Naive thymus-derived CD4-positive, alpha-beta T cell (primary cell): ENCODE measurements around the gene RNU1-4. TPM values are rescaled to one million over a fixed set of nuclear protein-coding genes. Genes with fewer than 3 reads are reported as not detected.
A peak's percentile ranks its signal among the peaks of the same experiment; 100 is the strongest.
"Not testable (repeated sequence)": the region's sequence is repeated elsewhere in the genome, so short reads cannot be mapped to it uniquely, and the experiment has no call there.

ENCODE experiments used
- ATAC-seq: fragments of 150-1000 bp; cut with Tn5 transposase; 2 replicates; pipeline ENCODE4 v1.10.0; 2021; ENCODE audit warnings: mild to moderate bottlenecking, moderate library complexity
- CTCF ChIA-PET: fragments of 350-600 bp; sonication (Branson Sonifier 250); formaldehyde crosslinking; loops from one replicate; lab custom pipeline; 2021; ENCODE audit warnings: antibody characterized with exemption; lab: Charles Lee
- POLR2A ChIA-PET: fragments of 350-600 bp; sonication (Branson Sonifier 250); formaldehyde crosslinking; loops from one replicate; lab custom pipeline; 2021; ENCODE audit warnings: antibody characterized with exemption, inconsistent platforms; lab: Charles Lee
- DNase-seq, 9 donors: peaks; one replicate each; pipeline versions ENCODE4 v3.0.0 to v3.0.0-alpha.2; 2020 to 2022; ENCODE audit warnings: mixed read lengths in 1 of 9
- H3K27ac ChIP-seq: one replicate; pipeline ENCODE4 v1.7.0; 2013; ENCODE audit warnings: mild to moderate bottlenecking, low read depth, low read length, moderate library complexity
- H3K27me3 ChIP-seq, 2 donors: one replicate each; pipeline ENCODE4 v1.7.0; 2013; ENCODE audit warnings: low read length in 2 of 2, mild to moderate bottlenecking in 2 of 2, moderate library complexity in 2 of 2; ENCODE audit not compliant: control insufficient read depth in 2 of 2, insufficient read depth in 2 of 2
- H3K36me3 ChIP-seq, 3 experiments: 1 replicate in 2 of 3; 2 replicates in 1 of 3; pipeline ENCODE4 v1.7.0; 2013; ENCODE audit warnings: low read length in 3 of 3, mild to moderate bottlenecking in 3 of 3, moderate library complexity in 1 of 3; ENCODE audit not compliant: insufficient read depth in 3 of 3, control insufficient read depth in 2 of 3
- H3K4me1 ChIP-seq, 2 donors: one replicate each; pipeline ENCODE4 v1.7.0; 2013; ENCODE audit warnings: low read length in 2 of 2, mild to moderate bottlenecking in 2 of 2, moderate library complexity in 1 of 2; ENCODE audit not compliant: control insufficient read depth in 2 of 2, insufficient read depth in 2 of 2
- H3K4me3 ChIP-seq: 2 replicates; pipeline ENCODE4 v1.7.0; 2013; ENCODE audit warnings: mild to moderate bottlenecking, low read length
- H3K9me3 ChIP-seq, 3 experiments: 1 replicate in 2 of 3; 2 replicates in 1 of 3; pipeline ENCODE4 v1.7.0; 2013; ENCODE audit warnings: low read length in 3 of 3; ENCODE audit not compliant: control insufficient read depth in 2 of 3
- H3K27ac Mint-ChIP-seq, 9 donors: one replicate each; pipeline ENCODE4 v1.8.0; 2020 to 2022; ENCODE audit warnings: mixed read lengths in 9 of 9, mild to moderate bottlenecking in 8 of 9, moderate library complexity in 5 of 9, inconsistent platforms in 2 of 9
- H3K27me3 Mint-ChIP-seq, 5 donors: one replicate each; pipeline ENCODE4 v1.8.0; 2021 to 2022; ENCODE audit warnings: mixed read lengths in 5 of 5, mild to moderate bottlenecking in 1 of 5
- H3K36me3 Mint-ChIP-seq, 5 donors: one replicate each; pipeline ENCODE4 v1.8.0; 2020 to 2022; ENCODE audit warnings: mixed read lengths in 5 of 5, mild to moderate bottlenecking in 3 of 5, inconsistent platforms in 1 of 5
- H3K4me1 Mint-ChIP-seq, 7 donors: one replicate each; pipeline ENCODE4 v1.8.0; 2020 to 2022; ENCODE audit warnings: mixed read lengths in 7 of 7, mild to moderate bottlenecking in 3 of 7, inconsistent platforms in 1 of 7
- H3K4me3 Mint-ChIP-seq, 10 donors: one replicate each; pipeline ENCODE4 v1.8.0; 2020 to 2022; ENCODE audit warnings: mild to moderate bottlenecking in 10 of 10, mixed read lengths in 10 of 10, moderate library complexity in 6 of 10, inconsistent platforms in 2 of 10
- H3K9me3 Mint-ChIP-seq, 11 donors: one replicate each; pipeline ENCODE4 v1.8.0; 2020 to 2022; ENCODE audit warnings: mixed read lengths in 11 of 11, mild to moderate bottlenecking in 4 of 11, inconsistent platforms in 1 of 11, moderate library complexity in 1 of 11
- intact Hi-C, 2 donors: fragments of 100-400 bp; cut with micrococcal nuclease; formaldehyde crosslinking; loops; one replicate each; pipeline ENCODE4 v1.15.1; 2023
- polyA plus RNA-seq, 2 donors: library from polyadenylated mRNA; unstranded; fragments of 300-500 nt; fragmentation: Illumina TruSeq; gene quantifications; one replicate each; pipeline ENCODE4 v1.2.3, GENCODE V29; 2021
- total RNA-seq, 6 experiments: library from RNA in 5 of 6; stranded (reverse) in 5 of 6; gene quantifications; 1 replicate in 5 of 6; 2 replicates in 1 of 6; pipeline ENCODE4 v1.2.3 and lab custom pipeline; 2021 to 2026

Gene RNU1-4
- total and polyA plus RNA-seq, 7 experiments from 2014 or later, result 2,341 to 4,458 (median 3,337) TPM; not detected in 2

DNA sequence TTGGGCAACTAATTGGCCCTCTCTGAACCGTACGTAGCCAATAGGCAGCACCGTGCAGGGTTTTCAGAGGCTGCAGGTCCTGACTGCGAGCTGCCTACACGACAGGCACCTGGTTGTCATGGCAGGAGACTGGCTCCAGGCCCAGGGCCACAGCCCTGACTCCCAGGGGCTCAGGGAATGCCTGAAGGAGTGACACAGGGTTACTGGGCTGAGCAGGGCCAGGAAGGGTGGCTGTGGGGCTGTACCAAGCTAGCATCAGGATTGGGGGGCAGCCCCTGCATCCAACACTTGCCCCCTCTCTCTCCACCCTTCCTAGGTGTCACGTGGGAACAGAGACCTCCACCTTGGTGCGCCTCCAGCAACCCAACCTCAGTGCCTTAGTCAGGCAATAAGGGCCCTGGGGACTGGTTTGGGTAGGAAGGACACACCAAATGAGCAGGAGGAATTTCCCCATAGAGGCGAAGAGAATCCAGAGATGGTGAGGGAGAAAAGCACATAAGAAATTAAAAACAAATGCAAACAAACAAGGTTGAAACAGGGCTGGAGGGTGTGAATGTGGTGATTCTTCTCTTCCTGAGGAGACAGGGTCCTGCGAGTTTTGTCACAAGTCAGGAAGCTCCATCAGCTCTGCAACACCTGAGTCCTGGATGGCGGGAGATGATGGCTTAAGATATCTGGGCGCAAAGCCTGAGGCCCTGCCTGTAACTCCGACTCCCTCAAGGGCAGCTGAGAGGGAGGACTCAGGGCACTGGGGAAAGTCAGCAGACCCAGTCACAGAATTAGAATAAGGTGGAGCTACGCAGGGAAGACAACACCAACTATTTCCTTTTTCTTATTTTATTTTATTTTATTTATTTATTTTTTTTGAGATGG lies 19.7 kb upstream of the RNU1-4 start:
- intact Hi-C loops, result no loop called here
- no peak overlapping the region for H3K27ac ChIP-seq
- ChIA-PET POLR2A (no interaction called here), CTCF (no interaction called here)
- Mint-ChIP-seq H3K9me3 (no peaks in the 10 kb centered on the region), H3K4me3 (no peak overlapping the region), H3K36me3 (no peaks in the 10 kb centered on the region), H3K27ac (no peak overlapping the region), H3K4me1 (no peaks in the 10 kb centered on the region), H3K27me3 (peaks cover 0 to 42% (median 7%) of the 10 kb centered on the region in 5 donors)
- no peaks in the 10 kb centered on the region for H3K4me1 ChIP-seq
- no peaks in the 10 kb centered on the region for H3K27me3 ChIP-seq
- no peaks in the 10 kb centered on the region for H3K9me3 ChIP-seq
- H3K4me3 ChIP-seq, result no peak overlapping the region
- H3K36me3 ChIP-seq, result no peaks in the 10 kb centered on the region
- DNase-seq (no peak), ATAC-seq (no peak)

DNA sequence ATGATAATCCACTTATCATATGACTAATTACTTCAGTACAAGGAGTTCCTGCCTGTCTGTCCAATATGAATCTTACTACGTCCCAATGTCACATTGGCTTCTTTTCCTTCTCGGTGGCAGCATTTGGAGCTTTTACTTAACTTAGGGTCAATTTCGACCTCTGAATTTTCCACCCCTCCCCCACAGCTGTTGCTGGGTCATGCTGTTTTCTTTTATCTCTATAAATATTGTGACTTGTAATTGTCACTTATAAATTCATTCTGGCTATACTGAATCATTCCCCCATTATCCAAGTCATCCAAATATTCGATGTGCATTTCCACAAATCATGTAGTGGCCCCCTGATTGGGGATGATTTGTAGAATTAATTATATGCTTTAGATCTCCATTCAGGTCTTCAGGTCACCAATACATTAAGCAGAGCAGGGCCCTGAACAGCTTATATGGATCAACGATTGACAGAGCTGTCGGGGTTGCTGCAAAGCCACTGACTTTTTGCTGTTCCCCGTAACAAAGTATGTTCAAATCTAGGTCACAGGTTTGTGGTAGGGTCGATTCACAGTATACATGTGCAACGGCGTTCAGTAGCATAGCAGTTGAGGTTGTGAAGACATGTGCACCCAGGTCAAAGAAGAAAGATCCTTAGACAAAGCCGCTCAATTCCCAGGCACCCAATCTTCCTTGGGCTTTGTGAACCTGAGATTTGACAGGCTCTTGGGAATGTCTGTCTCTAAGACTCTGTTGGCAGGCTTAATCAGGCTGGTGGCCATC lies 18.3 kb upstream of the RNU1-4 start:
- Mint-ChIP-seq H3K4me1 (no peaks in the 10 kb centered on the region), H3K36me3 (no peaks in the 10 kb centered on the region), H3K27me3 (peaks cover 0 to 36% (median 5%) of the 10 kb centered on the region in 5 donors), H3K9me3 (no peaks in the 10 kb centered on the region), H3K4me3 (no peak overlapping the region), H3K27ac (no peak overlapping the region)
- CTCF ChIA-PET, result interaction anchor here (0.9 kb wide), 1 partner anchor 15 kb away, joined by 3 read pairs; no protein-coding TSS in a partner anchor
- POLR2A ChIA-PET, result no interaction called here
- H3K27me3 ChIP-seq, result peaks cover 0 to 4% of the 10 kb centered on the region in 2 donors
- H3K4me1 ChIP-seq, result no peaks in the 10 kb centered on the region
- H3K4me3 ChIP-seq, result no peak overlapping the region
- H3K9me3 ChIP-seq, result no peaks in the 10 kb centered on the region
- ATAC-seq (no peak), DNase-seq (no peak)
- no peaks in the 10 kb centered on the region for H3K36me3 ChIP-seq
- intact Hi-C loops, result no loop called here
- H3K27ac ChIP-seq, result no peak overlapping the region

DNA sequence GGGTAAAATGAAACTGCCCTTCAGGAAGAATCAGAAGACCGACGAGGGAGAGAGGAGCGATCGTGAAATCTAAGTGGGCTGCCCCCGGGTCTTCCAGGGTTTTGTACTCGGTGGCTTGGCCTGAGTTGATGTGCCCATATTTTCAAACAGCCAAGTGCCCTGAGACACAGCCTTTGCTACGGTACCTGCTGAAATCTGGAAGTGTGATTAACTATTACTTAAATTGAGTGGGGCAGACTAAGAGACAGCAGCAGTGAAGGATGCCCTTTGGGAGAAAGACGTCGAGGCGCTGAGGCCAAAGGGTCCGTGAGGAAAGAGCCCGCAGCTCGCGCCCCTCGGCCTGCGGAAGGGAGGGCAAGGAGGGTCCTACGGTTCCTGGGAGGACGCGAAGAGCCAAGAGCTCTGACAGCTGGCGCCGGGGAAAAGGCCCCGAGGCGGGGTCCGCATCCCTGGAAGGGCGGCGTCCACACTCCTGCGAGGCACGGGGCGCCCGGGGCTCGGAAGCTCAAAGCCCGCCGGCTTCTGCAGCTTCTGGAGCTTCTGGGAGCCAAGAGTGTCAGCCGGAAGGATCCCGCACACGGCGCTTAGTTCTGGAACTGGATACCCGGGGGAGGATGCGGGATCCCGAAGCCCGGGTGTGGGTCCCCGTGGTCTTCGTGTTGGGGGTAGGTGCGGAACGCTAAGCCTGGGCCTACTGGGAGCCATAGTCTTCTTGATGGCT lies 15.4 kb upstream of the RNU1-4 start:
- Mint-ChIP-seq H3K9me3 (no peaks in the 10 kb centered on the region), H3K27me3 (peaks cover 0 to 24% (median 0%) of the 10 kb centered on the region in 5 donors), H3K4me3 (no peak overlapping the region), H3K27ac (no peak overlapping the region), H3K4me1 (no peaks in the 10 kb centered on the region), H3K36me3 (no peaks in the 10 kb centered on the region)
- H3K9me3 ChIP-seq, result no peaks in the 10 kb centered on the region
- no peak overlapping the region for H3K4me3 ChIP-seq
- CTCF ChIA-PET, result no interaction called here
- peaks cover 0 to 4% of the 10 kb centered on the region in 2 donors for H3K27me3 ChIP-seq
- H3K27ac ChIP-seq, result no peak overlapping the region
- no peaks in the 10 kb centered on the region for H3K36me3 ChIP-seq
- ATAC-seq, result no peak
- POLR2A ChIA-PET, result no interaction called here
- peak in 1 of 9 donors; percentile 25 for DNase-seq
- peaks cover 0 to 7% of the 10 kb centered on the region in 2 donors for H3K4me1 ChIP-seq
- intact Hi-C loops, result no loop called here

GRCh38 chr1:16725439-16726245 lies 14.7 kb upstream of the RNU1-4 start:
- H3K27ac ChIP-seq, intact Hi-C loops, H3K36me3 Mint-ChIP-seq, H3K4me3 Mint-ChIP-seq, H3K4me3 ChIP-seq, DNase-seq, ATAC-seq, CTCF ChIA-PET, H3K4me1 Mint-ChIP-seq, H3K27me3 ChIP-seq, POLR2A ChIA-PET, H3K36me3 ChIP-seq, H3K9me3 ChIP-seq, H3K4me1 ChIP-seq, H3K27ac Mint-ChIP-seq, H3K9me3 Mint-ChIP-seq: not testable (repeated sequence)
- peaks cover 0 to 21% (median 0%) of the 10 kb centered on the region in 5 donors for H3K27me3 Mint-ChIP-seq

DNA sequence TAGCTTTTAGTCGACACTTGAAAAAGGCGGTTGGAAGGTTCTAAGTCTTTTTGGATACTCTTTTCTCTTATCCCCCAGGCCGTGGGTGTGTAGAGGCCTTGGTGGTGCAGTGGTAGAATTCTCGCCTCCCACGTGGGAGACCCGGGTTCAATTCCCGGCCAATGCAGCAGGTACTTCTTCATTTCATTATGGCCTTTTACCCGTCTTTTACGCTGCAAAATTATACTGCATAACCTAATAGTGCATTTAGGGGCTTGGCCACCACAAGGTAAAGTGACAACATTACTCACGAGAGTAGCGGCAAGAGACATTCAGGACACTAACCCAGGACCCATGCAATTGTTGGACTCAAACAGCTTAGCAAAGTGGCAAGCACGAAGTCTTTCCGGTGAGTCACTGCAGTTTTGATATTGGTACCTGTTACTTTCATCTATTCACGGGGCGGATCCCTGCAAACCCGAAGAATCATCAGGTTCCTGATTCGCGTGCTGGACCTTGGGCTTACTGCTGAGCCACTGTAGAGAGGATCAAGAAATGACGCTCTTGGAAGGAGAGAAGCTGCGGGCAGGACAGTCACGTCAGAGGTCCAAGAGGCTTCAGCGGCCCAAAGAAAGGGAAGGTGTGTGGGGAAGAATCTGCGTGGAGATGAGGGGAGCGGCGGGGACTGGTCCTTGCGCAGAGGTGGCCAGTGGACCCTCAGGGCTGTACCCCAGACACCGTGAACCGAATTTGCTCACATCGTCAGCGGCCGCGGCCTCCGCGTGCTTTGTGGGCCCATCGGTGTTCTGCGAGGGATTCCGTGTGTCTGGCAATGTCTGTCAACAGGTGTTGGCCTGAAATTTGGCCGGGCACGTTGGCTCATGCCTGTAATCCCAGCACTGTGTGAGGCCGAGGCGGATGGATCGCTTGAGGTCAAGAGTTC lies 12.9 kb upstream of the RNU1-4 start:
- peak in 1 of 9 donors; percentile 46 for DNase-seq
- H3K27ac Mint-ChIP-seq, result no peak overlapping the region
- no peak overlapping the region for H3K27ac ChIP-seq
- H3K9me3 Mint-ChIP-seq, result no peaks in the 10 kb centered on the region
- peaks cover 0 to 4% of the 10 kb centered on the region in 2 donors for H3K27me3 ChIP-seq
- ChIA-PET CTCF (no interaction called here), POLR2A (no interaction called here)
- H3K4me1 ChIP-seq, result peaks cover 0 to 7% of the 10 kb centered on the region in 2 donors
- no peak overlapping the region for H3K4me3 ChIP-seq
- no peak overlapping the region for H3K4me3 Mint-ChIP-seq
- H3K36me3 ChIP-seq, result no peaks in the 10 kb centered on the region
- no peaks in the 10 kb centered on the region for H3K36me3 Mint-ChIP-seq
- no peaks in the 10 kb centered on the region for H3K9me3 ChIP-seq
- peak; percentile 24 for ATAC-seq
- intact Hi-C loops, result no loop called here
- H3K27me3 Mint-ChIP-seq, result peaks cover 0 to 9% (median 0%) of the 10 kb centered on the region in 5 donors
- no peaks in the 10 kb centered on the region for H3K4me1 Mint-ChIP-seq
